HEK293 (cell line): ENCODE measurements around the gene HOTAIR.

ENCODE experiments used
- ELK4 ChIP-seq: IDR thresholded peaks from 2 replicates; pipeline ENCODE4 v1.6.1; 2011; ENCODE audit warnings: mild to moderate bottlenecking, low read depth, low read length, borderline replicate concordance
- HOXA7 ChIP-seq: sonication (generic); formaldehyde crosslinking; IDR thresholded peaks from 2 replicates; pipeline ENCODE4 v1.8.1; 2022; ENCODE audit warnings: missing genetic modification reagents, borderline replicate concordance
- KLF1 ChIP-seq: fragments of 450-650 bp; formaldehyde crosslinking; IDR thresholded peaks from 2 replicates; pipeline ENCODE4 v1.5.1; 2016; ENCODE audit warnings: missing biosample characterization, missing genetic modification characterization
- MYNN ChIP-seq: fragments of 450-650 bp; formaldehyde crosslinking; IDR thresholded peaks from 2 replicates; pipeline ENCODE4 v1.5.1; 2016; ENCODE audit warnings: missing biosample characterization, missing genetic modification characterization, borderline replicate concordance
- OVOL3 ChIP-seq: fragments of 450-650 bp; formaldehyde crosslinking; IDR thresholded peaks from 2 replicates; pipeline ENCODE4 v1.5.1; 2016; ENCODE audit warnings: missing biosample characterization, missing genetic modification characterization
- PATZ1 ChIP-seq: fragments of 450-650 bp; formaldehyde crosslinking; IDR thresholded peaks from 2 replicates; pipeline ENCODE4 v1.5.1; 2016; ENCODE audit warnings: missing biosample characterization, missing genetic modification characterization
- PRDM6 ChIP-seq: fragments of 450-650 bp; formaldehyde crosslinking; IDR thresholded peaks from 2 replicates; pipeline ENCODE4 v1.5.1; 2017; ENCODE audit warnings: missing biosample characterization, missing genetic modification characterization
- RBAK ChIP-seq: fragments of 450-650 bp; formaldehyde crosslinking; IDR thresholded peaks from 2 replicates; pipeline ENCODE4 v1.5.1; 2016; ENCODE audit warnings: missing biosample characterization, missing genetic modification characterization
- ZBTB17 ChIP-seq: fragments of 450-650 bp; formaldehyde crosslinking; IDR thresholded peaks from 2 replicates; pipeline ENCODE4 v1.5.1; 2016; ENCODE audit warnings: missing biosample characterization, missing genetic modification characterization
- ZBTB7A ChIP-seq: fragments of 450-650 bp; formaldehyde crosslinking; IDR thresholded peaks from 2 replicates; pipeline ENCODE4 v1.5.1; 2016; ENCODE audit warnings: low read depth, missing biosample characterization, missing genetic modification characterization
- ZBTB8A ChIP-seq: fragments of 450-650 bp; formaldehyde crosslinking; IDR thresholded peaks from 2 replicates; pipeline ENCODE4 v1.5.1; 2016; ENCODE audit warnings: missing biosample characterization, missing genetic modification characterization
- ZEB2 ChIP-seq: fragments of 450-650 bp; formaldehyde crosslinking; IDR thresholded peaks from 2 replicates; pipeline ENCODE4 v1.5.1; 2016; ENCODE audit warnings: missing biosample characterization, missing genetic modification characterization
- ZFHX2 ChIP-seq: fragments of 450-650 bp; formaldehyde crosslinking; conservative IDR thresholded peaks from 2 replicates; pipeline ENCODE4 v1.5.1; 2016; ENCODE audit warnings: missing biosample characterization, missing genetic modification characterization
- ZNF10 ChIP-seq: fragments of 450-650 bp; formaldehyde crosslinking; IDR thresholded peaks from 2 replicates; pipeline ENCODE4 v1.5.1; 2017; ENCODE audit warnings: missing biosample characterization, missing genetic modification characterization
- ZNF140 ChIP-seq: fragments of 450-650 bp; formaldehyde crosslinking; IDR thresholded peaks from 2 replicates; pipeline ENCODE4 v1.5.1; 2016; ENCODE audit warnings: missing biosample characterization, missing genetic modification characterization
- ZNF2 ChIP-seq: fragments of 450-650 bp; formaldehyde crosslinking; IDR thresholded peaks from 2 replicates; pipeline ENCODE4 v1.5.1; 2016; ENCODE audit warnings: missing biosample characterization, missing genetic modification characterization
- ZNF26 ChIP-seq: fragments of 450-650 bp; formaldehyde crosslinking; IDR thresholded peaks from 2 replicates; pipeline ENCODE4 v1.5.1; 2016; ENCODE audit warnings: missing biosample characterization, missing genetic modification characterization
- ZNF274 ChIP-seq, 2 experiments: fragments of 200-500 bp in 1 of 2; fragments of 450-650 bp in 1 of 2; sonication (Bioruptor generic) in 1 of 2; formaldehyde crosslinking in 1 of 2; IDR thresholded peaks; 2 replicates each; pipeline versions ENCODE4 v1.5.1 to v1.6.1; 2014 to 2016; ENCODE audit warnings: borderline replicate concordance in 1 of 2, inconsistent platforms in 1 of 2, low read length in 1 of 2, missing biosample characterization in 1 of 2, missing genetic modification characterization in 1 of 2
- ZNF362 ChIP-seq: fragments of 450-650 bp; formaldehyde crosslinking; IDR thresholded peaks from 2 replicates; pipeline ENCODE4 v1.5.1; 2016; ENCODE audit warnings: missing biosample characterization, missing genetic modification characterization
- ZNF416 ChIP-seq: fragments of 450-650 bp; formaldehyde crosslinking; IDR thresholded peaks from 2 replicates; pipeline ENCODE4 v1.5.1; 2016; ENCODE audit warnings: missing biosample characterization, missing genetic modification characterization
- ZNF449 ChIP-seq: fragments of 450-650 bp; formaldehyde crosslinking; IDR thresholded peaks from 2 replicates; pipeline ENCODE4 v1.5.1; 2017; ENCODE audit warnings: missing biosample characterization, mild to moderate bottlenecking, missing genetic modification characterization, moderate library complexity
- ZNF48 ChIP-seq: fragments of 450-650 bp; formaldehyde crosslinking; IDR thresholded peaks from 2 replicates; pipeline ENCODE4 v1.5.1; 2016; ENCODE audit warnings: missing biosample characterization, missing genetic modification characterization
- ZNF488 ChIP-seq: fragments of 450-650 bp; formaldehyde crosslinking; IDR thresholded peaks from 2 replicates; pipeline ENCODE4 v1.5.1; 2016; ENCODE audit warnings: missing biosample characterization, missing genetic modification characterization
- ZNF548 ChIP-seq: fragments of 450-650 bp; formaldehyde crosslinking; IDR thresholded peaks from 2 replicates; pipeline ENCODE4 v1.5.1; 2016; ENCODE audit warnings: missing biosample characterization, missing genetic modification characterization
- ZNF549 ChIP-seq: fragments of 450-650 bp; IDR thresholded peaks from 2 replicates; pipeline ENCODE4 v1.5.1; 2018; ENCODE audit warnings: missing biosample characterization, missing genetic modification characterization, mild to moderate bottlenecking, inconsistent platforms, moderate library complexity
- ZNF600 ChIP-seq: fragments of 450-650 bp; formaldehyde crosslinking; IDR thresholded peaks from 2 replicates; pipeline ENCODE4 v1.5.1; 2016; ENCODE audit warnings: missing biosample characterization, missing genetic modification characterization
- ZNF658 ChIP-seq: fragments of 450-650 bp; formaldehyde crosslinking; IDR thresholded peaks from 2 replicates; pipeline ENCODE4; 2016; ENCODE audit warnings: missing biosample characterization, missing genetic modification characterization
- ZNF670 ChIP-seq: fragments of 450-650 bp; formaldehyde crosslinking; IDR thresholded peaks from 2 replicates; pipeline ENCODE4 v1.5.1; 2016; ENCODE audit warnings: missing biosample characterization, missing genetic modification characterization, low read depth
- ZSCAN30 ChIP-seq: fragments of 450-650 bp; IDR thresholded peaks from 2 replicates; pipeline ENCODE4 v1.5.1; 2018; ENCODE audit warnings: missing biosample characterization, mild to moderate bottlenecking, missing genetic modification characterization, moderate library complexity

HOTAIR gene

GRCh38 chr12:53976172-53976822 lies 1.5 kb upstream of the HOTAIR start (continued):
- peak; percentile 40; the same call in 1 of the 2 replicates for TF ChIP-seq ZEB2 (tag by site-specific recombination)
- TF ChIP-seq ELK4, result no peak
- TF ChIP-seq ZNF488 (tag by site-specific recombination), result no peak
- no peak for TF ChIP-seq ZNF48
- no peak for TF ChIP-seq ZNF416 (tag by site-specific recombination)
- TF ChIP-seq OVOL3 (tag by site-specific recombination), result no peak
- TF ChIP-seq ZNF140 (tag by site-specific recombination), result no peak
- TF ChIP-seq MYNN, result no peak
- TF ChIP-seq ZBTB7A, result no peak
- TF ChIP-seq ZNF449 (tag by site-specific recombination), result 0 out of 2 replicates have a peak, but pooled peaks have one; percentile 23
- no peak for TF ChIP-seq PATZ1
- TF ChIP-seq ZNF362, result no peak
- no peak for TF ChIP-seq ZFHX2
- no peak for TF ChIP-seq ZNF10 (tag by site-specific recombination)
- no peak for TF ChIP-seq HOXA7 (CRISPR knock-in tag)
- peak; percentile 66 for TF ChIP-seq PRDM6 (tag by site-specific recombination)
- TF ChIP-seq ZNF670 (tag by site-specific recombination), result no peak
- peak; percentile 45; the same call in 1 of the 2 replicates for TF ChIP-seq ZBTB17
- TF ChIP-seq ZSCAN30 (tag by site-specific recombination), result peak; percentile 88; the same call in 1 of the 2 replicates
- no peak for TF ChIP-seq ZNF658 (tag by site-specific recombination)
- TF ChIP-seq KLF1 (tag by site-specific recombination), result peak; percentile 55; the same call in 1 of the 2 replicates
- TF ChIP-seq ZNF548 (tag by site-specific recombination), result no peak
- peak; percentile 76 for TF ChIP-seq ZNF600 (tag by site-specific recombination)
- TF ChIP-seq ZNF26 (tag by site-specific recombination), result no peak
- no peak for TF ChIP-seq RBAK (tag by site-specific recombination)
- no peak for TF ChIP-seq ZNF549 (tag by site-specific recombination)
- no peak for TF ChIP-seq ZNF2 (tag by site-specific recombination)
- 0 out of 2 replicates have a peak, but pooled peaks have one; percentile 29 for TF ChIP-seq ZBTB8A
- TF ChIP-seq ZNF274 (IDR thresholded peaks at IDR 0.05; ENCODE audit: low read length), result no peak
- TF ChIP-seq ZNF274 (tag by site-specific recombination; IDR thresholded peaks at IDR 0.05; ENCODE audit: borderline replicate concordance), result no peak
